Panc1 (cell line): ENCODE measurements around the gene UCHL3.

Experiments used
- CTCF ChIP-seq: fragments of 450-650 bp; IDR thresholded peaks from 2 replicates; pipeline ENCODE4 v1.5.1; 2017; ENCODE audit warnings: mild to moderate bottlenecking
- POLR2AphosphoS5 ChIP-seq: IDR thresholded peaks from 2 replicates; pipeline ENCODE4 v1.6.1; 2012; ENCODE audit warnings: mild to moderate bottlenecking, low read depth, low read length, moderate library complexity
- REST ChIP-seq, 2 experiments: IDR thresholded peaks; 2 replicates each; pipeline ENCODE4 v1.6.1; 2011 to 2012; ENCODE audit warnings: low read depth in 2 of 2, control low read depth in 1 of 2, low read length in 1 of 2, mild to moderate bottlenecking in 1 of 2, moderate library complexity in 1 of 2; ENCODE audit not compliant: insufficient read depth in 1 of 2

GRCh38 chr13:75647126-75647784 is 97.7 kb downstream of the UCHL3 start:
- TF ChIP-seq CTCF (no peak), REST (IDR thresholded peaks at IDR 0.05; ENCODE audit: insufficient read depth in 1 of 2, low read depth in 2 of 2, low read length in 1 of 2) (no peak), POLR2AphosphoS5 (no peak)
